Activated naive CD8-positive, alpha-beta T cell (primary cell): ENCODE results near the gene GRIK3.

ENCODE experiments used
- H3K27ac Mint-ChIP-seq: one replicate; pipeline ENCODE4 v1.8.0; 2021; ENCODE audit warnings: mixed read lengths
- H3K27me3 Mint-ChIP-seq: one replicate; pipeline ENCODE4 v1.8.0; 2021; ENCODE audit warnings: mixed read lengths
- H3K36me3 Mint-ChIP-seq: one replicate; pipeline ENCODE4 v1.8.0; 2021; ENCODE audit warnings: mixed read lengths
- H3K4me1 Mint-ChIP-seq: one replicate; pipeline ENCODE4 v1.8.0; 2021; ENCODE audit warnings: low read depth, mixed read lengths
- H3K4me3 Mint-ChIP-seq: one replicate; pipeline ENCODE4 v1.8.0; 2021; ENCODE audit warnings: mild to moderate bottlenecking, mixed read lengths
- H3K9me3 Mint-ChIP-seq: one replicate; pipeline ENCODE4 v1.8.0; 2021; ENCODE audit warnings: low read depth, mixed read lengths

GRIK3 gene

GRCh38 chr1:36787312-36787913 lies 246.9 kb downstream of the GRIK3 start:
- H3K27me3 Mint-ChIP-seq = peaks cover 6% of the 10 kb centered on the region
- H3K4me1 Mint-ChIP-seq = no peaks in the 10 kb centered on the region
- H3K9me3 Mint-ChIP-seq = no peaks in the 10 kb centered on the region
- no peaks in the 10 kb centered on the region for H3K36me3 Mint-ChIP-seq
- no peak overlapping the region for H3K27ac Mint-ChIP-seq
- H3K4me3 Mint-ChIP-seq = no peak overlapping the region

GRCh38 chr1:36786425-36786824 lies 247.9 kb downstream of the GRIK3 start:
- no peak overlapping the region for H3K4me3 Mint-ChIP-seq
- peaks cover 6% of the 10 kb centered on the region for H3K27me3 Mint-ChIP-seq
- H3K9me3 Mint-ChIP-seq = no peaks in the 10 kb centered on the region
- no peak overlapping the region for H3K27ac Mint-ChIP-seq
- no peaks in the 10 kb centered on the region for H3K36me3 Mint-ChIP-seq
- no peaks in the 10 kb centered on the region for H3K4me1 Mint-ChIP-seq

GRCh38 chr1:36784147-36784859 lies 250.0 kb downstream of the GRIK3 start:
- H3K27ac Mint-ChIP-seq = no peak overlapping the region
- no peaks in the 10 kb centered on the region for H3K9me3 Mint-ChIP-seq
- H3K36me3 Mint-ChIP-seq = no peaks in the 10 kb centered on the region
- H3K27me3 Mint-ChIP-seq = peaks cover 6% of the 10 kb centered on the region
- no peak overlapping the region for H3K4me3 Mint-ChIP-seq
- H3K4me1 Mint-ChIP-seq = no peaks in the 10 kb centered on the region

GRCh38 chr1:36783475-36783874 lies 250.8 kb downstream of the GRIK3 start:
- Mint-ChIP-seq H3K27ac (no peak overlapping the region), H3K4me1 (no peaks in the 10 kb centered on the region), H3K27me3 (peaks cover 4% of the 10 kb centered on the region), H3K9me3 (no peaks in the 10 kb centered on the region), H3K36me3 (no peaks in the 10 kb centered on the region), H3K4me3 (no peak overlapping the region)

- Mint-ChIP-seq H3K27ac (no peak overlapping the region), H3K27me3 (peaks cover 3% of the 10 kb centered on the region), H3K9me3 (no peaks in the 10 kb centered on the region), H3K4me3 (no peak overlapping the region), H3K36me3 (no peaks in the 10 kb centered on the region), H3K4me1 (no peaks in the 10 kb centered on the region)
Observed at GRCh38 chr1:36782785-36783184, 251.5 kb downstream of the GRIK3 start.

GRCh38 chr1:36782085-36782484 lies 252.2 kb downstream of the GRIK3 start:
- Mint-ChIP-seq H3K4me3 (no peak overlapping the region), H3K27me3 (peaks cover 2% of the 10 kb centered on the region), H3K27ac (no peak overlapping the region), H3K36me3 (no peaks in the 10 kb centered on the region), H3K9me3 (no peaks in the 10 kb centered on the region), H3K4me1 (no peaks in the 10 kb centered on the region)

GRCh38 chr1:36781098-36781497 lies 253.2 kb downstream of the GRIK3 start:
- Mint-ChIP-seq H3K9me3 (no peaks in the 10 kb centered on the region), H3K4me3 (no peak overlapping the region), H3K36me3 (no peaks in the 10 kb centered on the region), H3K27me3 (peaks cover 4% of the 10 kb centered on the region), H3K27ac (no peak overlapping the region), H3K4me1 (no peaks in the 10 kb centered on the region)

- H3K36me3 Mint-ChIP-seq = no peaks in the 10 kb centered on the region
- H3K27ac Mint-ChIP-seq = no peak overlapping the region
- H3K27me3 Mint-ChIP-seq = peaks cover 5% of the 10 kb centered on the region
- no peaks in the 10 kb centered on the region for H3K4me1 Mint-ChIP-seq
- H3K9me3 Mint-ChIP-seq = no peaks in the 10 kb centered on the region
- no peak overlapping the region for H3K4me3 Mint-ChIP-seq
Observed at GRCh38 chr1:36778740-36779139, 255.6 kb downstream of the GRIK3 start.

- Mint-ChIP-seq H3K27ac (no peak overlapping the region), H3K27me3 (peaks cover 5% of the 10 kb centered on the region), H3K4me3 (no peak overlapping the region), H3K4me1 (no peaks in the 10 kb centered on the region), H3K36me3 (no peaks in the 10 kb centered on the region), H3K9me3 (no peaks in the 10 kb centered on the region)
Observed at GRCh38 chr1:36776948-36777831, 257.1 kb downstream of the GRIK3 start.

- H3K27me3 Mint-ChIP-seq = peaks cover 9% of the 10 kb centered on the region
- no peaks in the 10 kb centered on the region for H3K4me1 Mint-ChIP-seq
- H3K4me3 Mint-ChIP-seq = no peak overlapping the region
- no peak overlapping the region for H3K27ac Mint-ChIP-seq
- H3K36me3 Mint-ChIP-seq = no peaks in the 10 kb centered on the region
- H3K9me3 Mint-ChIP-seq = no peaks in the 10 kb centered on the region
Observed at GRCh38 chr1:36776256-36776655, 258.1 kb downstream of the GRIK3 start.

- H3K9me3 Mint-ChIP-seq = no peaks in the 10 kb centered on the region
- no peak overlapping the region for H3K27ac Mint-ChIP-seq
- H3K27me3 Mint-ChIP-seq = peaks cover 12% of the 10 kb centered on the region
Observed at GRCh38 chr1:36775716-36776115, 258.6 kb downstream of the GRIK3 start.

GRCh38 chr1:36773827-36774541 lies 260.3 kb downstream of the GRIK3 start:
- Mint-ChIP-seq H3K27me3 (peaks cover 20% of the 10 kb centered on the region), H3K36me3 (no peaks in the 10 kb centered on the region), H3K27ac (no peak overlapping the region), H3K4me1 (no peaks in the 10 kb centered on the region), H3K4me3 (no peak overlapping the region), H3K9me3 (no peaks in the 10 kb centered on the region)

More at GRCh38 chr1:36775716-36776115, 258.6 kb downstream of the GRIK3 start:
- no peaks in the 10 kb centered on the region for H3K4me1 Mint-ChIP-seq
- no peaks in the 10 kb centered on the region for H3K36me3 Mint-ChIP-seq
- H3K4me3 Mint-ChIP-seq = no peak overlapping the region

- H3K36me3 Mint-ChIP-seq = no peaks in the 10 kb centered on the region
Observed at GRCh38 chr1:36772647-36773495, 261.4 kb downstream of the GRIK3 start.

GRCh38 chr1:36771660-36772284 lies 262.5 kb downstream of the GRIK3 start:
- H3K27ac Mint-ChIP-seq = no peak overlapping the region
- H3K4me1 Mint-ChIP-seq = no peaks in the 10 kb centered on the region
- peaks cover 21% of the 10 kb centered on the region for H3K27me3 Mint-ChIP-seq
- no peaks in the 10 kb centered on the region for H3K9me3 Mint-ChIP-seq
- H3K4me3 Mint-ChIP-seq = no peak overlapping the region
- no peaks in the 10 kb centered on the region for H3K36me3 Mint-ChIP-seq

More at GRCh38 chr1:36772647-36773495, 261.4 kb downstream of the GRIK3 start:
- H3K4me1 Mint-ChIP-seq = no peaks in the 10 kb centered on the region
- no peaks in the 10 kb centered on the region for H3K9me3 Mint-ChIP-seq
- no peak overlapping the region for H3K27ac Mint-ChIP-seq
- no peak overlapping the region for H3K4me3 Mint-ChIP-seq
- H3K27me3 Mint-ChIP-seq = peaks cover 21% of the 10 kb centered on the region
